Body of pancreas (tissue), 4 donors: Measurements from ENCODE around the gene PLEKHM1. TPM values are rescaled to one million over a fixed set of nuclear protein-coding genes. Genes with fewer than 3 reads are reported as not detected.
"Not testable (repeated sequence)": the region's sequence is repeated elsewhere in the genome, so short reads cannot be mapped to it uniquely, and the experiment has no call there.

Source experiments
- ATAC-seq: fragments of 150-250 bp; one replicate; pipeline ENCODE4 v1.9.1; 2016
- DNase-seq, 4 donors: peaks; one replicate each; pipeline ENCODE4 v3.0.0-alpha.2; 2019
- H3K27ac ChIP-seq, 4 donors: fragments of 200-600 bp; sonication (generic); 1 replicate in 3 of 4; 2 replicates in 1 of 4; pipeline versions ENCODE4 v1.5.1 to v1.6.1; 2016 to 2019; ENCODE audit warnings: mild to moderate bottlenecking in 1 of 4, mixed read lengths in 1 of 4, moderate library complexity in 1 of 4
- H3K27me3 ChIP-seq, 2 donors: fragments of 200-600 bp; sonication (generic); one replicate each; pipeline ENCODE4 v1.6.0; 2016; ENCODE audit warnings: mild to moderate bottlenecking in 1 of 2
- H3K36me3 ChIP-seq, 2 donors: fragments of 200-600 bp; sonication (generic); replicated peaks in 1 of 2; 2 replicates each; pipeline ENCODE4 v1.5.1; 2016; ENCODE audit warnings: low read depth in 2 of 2; ENCODE audit not compliant: insufficient read depth in 1 of 2
- H3K4me1 ChIP-seq: fragments of 200-600 bp; sonication (generic); one replicate; pipeline ENCODE4 v1.6.0; 2016
- H3K4me3 ChIP-seq, 2 donors: fragments of 200-600 bp; sonication (generic); 1 replicate in 1 of 2; 2 replicates in 1 of 2; pipeline ENCODE4 v1.5.1; 2016 to 2019
- H3K9me3 ChIP-seq, 3 donors: fragments of 200-600 bp; sonication (generic); 1 replicate in 2 of 3; 2 replicates in 1 of 3; pipeline ENCODE4 v1.5.1; 2016
- CTCF ChIP-seq, 7 experiments: fragments of 450-650 bp in 4 of 7; fragments of 200-600 bp in 3 of 7; sonication (generic) in 3 of 7; IDR thresholded peaks; one replicate each; pipeline ENCODE4 v1.5.1; 2016 to 2019; ENCODE audit warnings: antibody characterized with exemption in 7 of 7
- POLR2A ChIP-seq, 3 donors: fragments of 450-650 bp; IDR thresholded peaks; one replicate each; pipeline ENCODE4 v1.6.1; 2016; ENCODE audit warnings: antibody characterized with exemption in 3 of 3, mild to moderate bottlenecking in 2 of 3
- WGBS, 2 donors: methylation state at CpG; one replicate each; pipeline ENCODE4 v1.1.5; 2017; 5-methylcytosine and 5-hydroxymethylcytosine counted together
- intact Hi-C: fragments of 100-400 bp; cut with DNase I; formaldehyde crosslinking; loops from one replicate; pipeline ENCODE4 v1.15.1; 2023
- total RNA-seq, 2 donors: library from RNA; depleted of rRNA; stranded (reverse); fragments of >200 nt; gene quantifications; one replicate each; pipeline ENCODE4 v1.1.0, GENCODE V29; 2016

The PLEKHM1 gene
- total RNA-seq, 2 donors from 2014 or later, result 20.8 to 35.3 TPM

- H3K4me3 ChIP-seq, DNase-seq, H3K27me3 ChIP-seq, H3K27ac ChIP-seq, intact Hi-C loops, H3K4me1 ChIP-seq, H3K9me3 ChIP-seq, H3K36me3 ChIP-seq, ATAC-seq: not testable (repeated sequence)
- WGBS, 2 donors, result 98 to 100% methylated on average over 3 to 5 of the region's 5 CpGs
Measured at GRCh38 chr17:45460422-45460821, 30.1 kb downstream of the PLEKHM1 start.

- H3K4me1 ChIP-seq, H3K27ac ChIP-seq, ATAC-seq, H3K9me3 ChIP-seq, H3K4me3 ChIP-seq, intact Hi-C loops, H3K36me3 ChIP-seq, H3K27me3 ChIP-seq, DNase-seq: not testable (repeated sequence)
- WGBS, 2 donors, result 95% methylated on average over 7 of the region's 8 CpGs
Measured at GRCh38 chr17:45454341-45454740, 36.2 kb downstream of the PLEKHM1 start.

- intact Hi-C loops, H3K4me1 ChIP-seq, H3K9me3 ChIP-seq, H3K4me3 ChIP-seq, ATAC-seq, H3K36me3 ChIP-seq, H3K27ac ChIP-seq, H3K27me3 ChIP-seq, DNase-seq: not testable (repeated sequence)
- WGBS, 2 donors, result 92 to 95% methylated on average over 4 to 14 of the region's 17 CpGs
Measured at GRCh38 chr17:45453731-45454130, 36.8 kb downstream of the PLEKHM1 start.

- H3K9me3 ChIP-seq, H3K27me3 ChIP-seq, H3K36me3 ChIP-seq, DNase-seq, intact Hi-C loops, ATAC-seq, H3K27ac ChIP-seq, H3K4me1 ChIP-seq, H3K4me3 ChIP-seq: not testable (repeated sequence)
- WGBS, 2 donors, result 100% methylated on average over 2 of the region's 7 CpGs; no CpG with 5 or more reads in 1 of the 2 donors
Measured at GRCh38 chr17:45453225-45453534, 37.3 kb downstream of the PLEKHM1 start.

- ATAC-seq, H3K4me1 ChIP-seq, intact Hi-C loops, H3K9me3 ChIP-seq, H3K27me3 ChIP-seq, DNase-seq, H3K4me3 ChIP-seq, H3K36me3 ChIP-seq, H3K27ac ChIP-seq: not testable (repeated sequence)
- WGBS, 2 donors, result 79 to 89% methylated on average over 8 to 9 of the region's 9 CpGs
Measured at GRCh38 chr17:45452329-45453224, 37.9 kb downstream of the PLEKHM1 start.

- intact Hi-C loops, result not testable (repeated sequence)
Measured at GRCh38 chr17:45451660-45452059, 38.9 kb downstream of the PLEKHM1 start.

GRCh38 chr17:45451131-45451530 lies 39.4 kb downstream of the PLEKHM1 start:
- DNase-seq, result no peak
- WGBS, 2 donors, result 88 to 90% methylated on average over 7 to 8 of the region's 8 CpGs
- TF ChIP-seq POLR2A (IDR thresholded peaks at IDR 0.05) (no peak), CTCF (IDR thresholded peaks at IDR 0.05) (no peak)
- ATAC-seq, result no peak
- no peaks in the 10 kb centered on the region for H3K36me3 ChIP-seq
- H3K27me3 ChIP-seq, result no peaks in the 10 kb centered on the region
- intact Hi-C loops, result no loop called here
- no peak overlapping the region for H3K27ac ChIP-seq
- H3K4me3 ChIP-seq, result no peak overlapping the region
- H3K9me3 ChIP-seq, result no peaks in the 10 kb centered on the region
- H3K4me1 ChIP-seq, result peaks cover 7% of the 10 kb centered on the region

More at GRCh38 chr17:45451660-45452059, 38.9 kb downstream of the PLEKHM1 start:
- H3K36me3 ChIP-seq, DNase-seq, H3K27ac ChIP-seq, ATAC-seq, H3K9me3 ChIP-seq, H3K27me3 ChIP-seq, H3K4me3 ChIP-seq, H3K4me1 ChIP-seq: not testable (repeated sequence)
- WGBS, 2 donors, result 71 to 100% methylated on average over 3 to 6 of the region's 10 CpGs

GRCh38 chr17:45449708-45450329 lies 40.7 kb downstream of the PLEKHM1 start:
- ATAC-seq, H3K36me3 ChIP-seq, DNase-seq, H3K27ac ChIP-seq, intact Hi-C loops, H3K9me3 ChIP-seq, H3K27me3 ChIP-seq, H3K4me1 ChIP-seq, H3K4me3 ChIP-seq: not testable (repeated sequence)
- 93 to 98% methylated on average over 1 of the region's 1 CpG for WGBS, 2 donors

- ATAC-seq, H3K27me3 ChIP-seq, H3K4me1 ChIP-seq, intact Hi-C loops, DNase-seq, H3K36me3 ChIP-seq, H3K27ac ChIP-seq, H3K9me3 ChIP-seq, H3K4me3 ChIP-seq: not testable (repeated sequence)
- WGBS, 2 donors, result 87 to 89% methylated on average over 1 of the region's 1 CpG
Measured at GRCh38 chr17:45449260-45449659, 41.3 kb downstream of the PLEKHM1 start.

GRCh38 chr17:45448483-45448882 lies 42.0 kb downstream of the PLEKHM1 start:
- H3K36me3 ChIP-seq, DNase-seq, ATAC-seq, H3K4me3 ChIP-seq, intact Hi-C loops, H3K9me3 ChIP-seq, H3K4me1 ChIP-seq, H3K27me3 ChIP-seq: not testable (repeated sequence)
- H3K27ac ChIP-seq, result peak overlapping the region in 2 of 4 donors; percentile 57 to 62
- 25 to 80% methylated on average over 1 of the region's 1 CpG for WGBS, 2 donors

- intact Hi-C loops, ATAC-seq, H3K36me3 ChIP-seq, H3K27me3 ChIP-seq, DNase-seq, H3K9me3 ChIP-seq, H3K4me1 ChIP-seq, H3K4me3 ChIP-seq: not testable (repeated sequence)
- H3K27ac ChIP-seq, result peak overlapping the region in 2 of 4 donors; percentile 57 to 62
- 40 to 71% methylated on average over 7 of the region's 7 CpGs for WGBS, 2 donors
Measured at GRCh38 chr17:45448066-45448465, 42.5 kb downstream of the PLEKHM1 start.
